ENCODE data around the gene CSMD2. TPM values are rescaled to one million over a fixed set of nuclear protein-coding genes. Genes with fewer than 3 reads are reported as not detected.

Gene CSMD2
- total RNA-seq, 1 donor from 2014 or later, result 0.25 TPM

DNA sequence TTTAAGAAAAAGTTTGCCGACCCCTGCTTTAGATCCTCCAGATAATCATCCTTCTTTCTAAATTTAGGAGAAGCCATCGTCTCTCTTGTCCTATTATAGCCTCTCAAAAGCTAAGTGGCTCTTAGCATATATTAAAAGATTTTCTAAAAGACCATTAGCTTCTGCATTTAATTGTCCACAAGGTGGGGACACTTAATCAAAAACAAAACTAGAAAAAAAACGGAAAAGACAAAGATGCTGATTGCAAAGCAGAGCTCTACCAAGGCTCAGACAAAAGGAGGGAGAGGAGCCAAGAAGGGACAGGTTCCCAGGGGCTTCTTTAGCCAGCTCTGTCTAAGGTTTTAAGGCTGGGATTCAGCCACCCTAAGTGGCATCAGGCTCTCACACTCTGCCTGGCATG is 429.4 kb downstream of the CSMD2 start:
- ATAC-seq (peak; percentile 38), DNase-seq (ENCODE audit: low spot score) (no peak)

DNA sequence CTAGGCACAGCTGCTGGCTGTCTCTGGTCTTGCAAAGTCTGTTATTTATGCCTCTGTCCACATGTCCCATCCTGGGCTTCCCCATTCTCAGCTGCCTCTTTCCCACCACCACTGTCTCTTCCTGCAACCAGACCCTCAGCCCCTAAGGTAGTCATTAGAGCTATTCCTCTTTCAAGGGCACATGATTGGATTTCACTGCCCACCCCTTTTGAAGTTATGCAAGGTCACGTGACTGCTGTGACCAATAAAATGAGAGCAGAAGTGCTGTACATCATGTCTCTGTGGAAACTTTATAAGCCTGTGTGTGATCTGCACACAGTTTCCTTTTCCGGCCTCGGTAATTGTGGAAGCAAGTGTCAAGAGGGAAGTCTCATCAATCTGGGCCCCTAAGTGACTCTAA is 437.7 kb downstream of the CSMD2 start:
- no peak for ATAC-seq
- no peak for DNase-seq (ENCODE audit: low spot score)

GRCh38 chr1:33726274-33726804 is 438.7 kb downstream of the CSMD2 start:
- ATAC-seq (no peak), DNase-seq (ENCODE audit: low spot score) (no peak)

- DNase-seq (ENCODE audit: low spot score) (no peak), ATAC-seq (no peak)
These were observed 439.4 kb downstream of the CSMD2 start for GRCh38 chr1:33725556-33726160.

- ATAC-seq, result no peak
- no peak for DNase-seq (ENCODE audit: low spot score)
These were observed 440.0 kb downstream of the CSMD2 start for GRCh38 chr1:33725037-33725436.

DNA sequence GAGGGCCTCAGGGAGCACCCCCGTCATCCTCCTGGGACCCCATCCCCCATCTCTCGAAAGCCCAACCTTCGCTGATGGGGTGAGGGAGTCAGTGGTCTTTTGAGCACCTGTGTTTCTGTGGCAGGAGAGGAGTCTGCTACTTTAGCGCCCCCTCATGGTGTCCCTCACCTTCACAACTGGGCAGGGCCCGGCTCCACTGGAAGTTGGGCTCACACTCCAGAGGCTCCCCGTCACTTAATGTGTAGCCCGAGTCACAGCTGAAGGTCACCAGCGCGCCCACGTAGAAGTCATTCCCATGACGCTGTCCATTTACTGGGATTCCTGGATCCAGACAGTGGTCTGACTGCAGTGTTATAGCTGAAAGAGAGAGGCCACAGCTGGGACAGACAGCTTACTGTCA is 440.7 kb downstream of the CSMD2 start:
- no peak for DNase-seq (ENCODE audit: low spot score)
- ATAC-seq, result no peak

- no peak for ATAC-seq
These were observed 441.8 kb downstream of the CSMD2 start for GRCh38 chr1:33723251-33723650.

GRCh38 chr1:33721301-33721815 is 443.7 kb downstream of the CSMD2 start:
- no peak for ATAC-seq
- DNase-seq (ENCODE audit: low spot score), result no peak

More at GRCh38 chr1:33723251-33723650, 441.8 kb downstream of the CSMD2 start:
- DNase-seq (ENCODE audit: low spot score), result no peak

- DNase-seq (ENCODE audit: low spot score) (no peak), ATAC-seq (no peak)
These were observed 445.0 kb downstream of the CSMD2 start for GRCh38 chr1:33719771-33720670.

- no peak for ATAC-seq
- no peak for DNase-seq (ENCODE audit: low spot score)
These were observed 445.7 kb downstream of the CSMD2 start for GRCh38 chr1:33719326-33719725.

DNA sequence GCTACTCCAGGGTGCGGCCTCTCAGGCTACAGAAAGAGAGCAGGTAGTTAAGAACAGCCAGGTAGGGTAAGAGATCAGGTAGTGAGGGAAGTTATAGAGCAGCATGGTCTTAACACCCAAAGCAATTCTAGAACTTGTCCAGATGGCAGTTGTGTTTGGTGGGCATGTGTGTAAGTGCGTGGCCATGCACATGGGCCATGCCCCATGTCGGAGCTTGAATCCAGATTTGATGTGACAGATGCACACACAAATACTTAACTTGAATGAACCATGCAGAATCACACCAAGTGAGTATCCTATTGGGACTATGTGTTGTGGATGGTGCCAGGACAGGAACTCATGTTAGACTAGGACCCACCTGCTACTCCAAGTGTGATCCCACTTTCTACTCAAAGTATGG is 446.8 kb downstream of the CSMD2 start:
- ATAC-seq (no peak), DNase-seq (ENCODE audit: low spot score) (no peak)

- ATAC-seq (no peak), DNase-seq (ENCODE audit: low spot score) (no peak)
These were observed 447.9 kb downstream of the CSMD2 start for GRCh38 chr1:33716976-33717688.

DNA sequence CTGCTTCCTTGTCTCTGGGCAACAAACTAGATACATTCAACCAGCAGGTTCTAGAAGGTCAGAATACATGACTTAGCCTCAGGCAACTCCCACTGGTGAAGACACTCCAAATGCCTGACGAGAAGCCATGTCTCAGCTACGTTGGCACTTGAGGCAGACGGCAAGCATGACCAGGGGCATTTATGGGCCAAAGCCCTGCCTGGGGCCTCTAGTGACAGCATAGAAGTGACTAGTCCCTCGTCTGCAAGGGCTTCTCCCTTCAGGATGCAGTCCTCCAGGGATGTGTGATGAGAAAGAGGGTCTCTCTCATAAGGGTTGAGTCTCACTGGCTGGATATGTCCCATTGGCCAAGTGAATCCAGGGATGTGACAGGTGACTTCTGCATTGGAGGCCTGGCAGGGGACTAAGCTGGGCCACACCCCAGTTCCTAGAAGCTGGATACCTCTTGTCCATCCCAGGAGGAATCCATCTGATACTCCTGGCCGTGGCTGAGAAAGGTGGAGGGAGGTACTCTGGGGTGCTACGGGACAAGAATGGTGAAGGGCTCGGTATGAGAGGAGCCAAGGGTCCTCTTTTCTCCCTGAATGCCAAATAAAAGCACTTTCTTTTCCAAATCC is 449.7 kb downstream of the CSMD2 start:
- no peak for DNase-seq (ENCODE audit: low spot score)
- no peak for ATAC-seq

DNA sequence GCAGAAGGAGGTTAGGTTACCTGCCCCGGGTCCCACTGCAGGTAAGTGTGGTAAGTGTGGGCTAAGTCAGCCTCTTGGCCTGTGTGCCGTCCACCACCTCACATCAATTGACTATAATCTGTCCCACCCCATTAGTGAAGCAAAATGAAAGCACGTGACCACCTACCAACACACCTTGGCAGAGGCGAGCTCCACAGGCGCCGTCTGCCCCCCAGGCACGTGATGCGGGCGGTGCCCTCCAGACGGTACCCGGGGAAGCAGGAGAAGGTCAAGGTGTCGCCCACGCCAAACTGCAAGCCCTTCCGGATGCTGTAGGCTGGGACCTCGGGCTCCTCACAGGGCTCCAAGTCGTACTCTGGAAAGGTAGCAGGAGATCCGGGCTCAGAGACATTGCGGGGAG is 450.6 kb downstream of the CSMD2 start:
- no peak for DNase-seq (ENCODE audit: low spot score)
- ATAC-seq, result no peak

DNA sequence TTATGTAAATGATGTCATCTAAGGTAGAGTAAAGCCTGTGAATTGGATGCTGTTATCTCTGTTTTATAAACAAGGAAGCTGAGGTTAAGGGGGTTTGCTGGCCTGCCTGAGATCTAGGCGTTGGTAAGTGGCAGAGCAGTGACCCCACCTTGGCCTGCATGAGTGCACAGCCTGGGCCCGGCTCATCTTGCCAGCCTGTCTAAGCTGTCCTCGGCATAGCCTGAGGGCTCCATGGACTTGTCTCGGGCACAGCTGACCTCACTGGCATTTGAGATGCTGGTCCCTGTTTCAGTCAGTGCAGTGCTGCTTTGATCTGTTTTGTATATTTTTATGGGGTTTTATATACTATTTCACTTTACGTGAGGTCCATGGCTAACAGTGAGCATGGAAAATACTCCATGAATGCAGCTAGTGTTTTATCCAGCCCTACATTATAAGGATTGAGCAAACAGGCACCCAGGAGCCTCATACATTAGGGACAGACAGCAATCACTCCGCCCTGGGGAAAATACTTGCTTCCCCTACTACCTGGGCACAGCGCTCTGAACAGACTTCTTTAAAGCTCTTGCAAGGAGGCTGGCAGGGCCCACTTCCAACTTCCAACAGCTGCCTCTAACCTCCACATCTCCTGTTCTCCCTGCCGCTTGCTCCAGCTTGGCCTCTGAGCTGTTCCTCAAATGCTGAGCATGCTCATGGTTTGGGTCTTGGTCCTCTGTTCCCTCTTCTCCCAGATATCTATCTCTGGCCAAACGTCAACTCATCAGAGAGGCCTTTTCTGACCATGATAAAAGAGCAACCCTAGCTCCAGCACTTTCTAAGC is 451.8 kb downstream of the CSMD2 start:
- no peak for DNase-seq (ENCODE audit: low spot score)
- no peak for ATAC-seq

DNA sequence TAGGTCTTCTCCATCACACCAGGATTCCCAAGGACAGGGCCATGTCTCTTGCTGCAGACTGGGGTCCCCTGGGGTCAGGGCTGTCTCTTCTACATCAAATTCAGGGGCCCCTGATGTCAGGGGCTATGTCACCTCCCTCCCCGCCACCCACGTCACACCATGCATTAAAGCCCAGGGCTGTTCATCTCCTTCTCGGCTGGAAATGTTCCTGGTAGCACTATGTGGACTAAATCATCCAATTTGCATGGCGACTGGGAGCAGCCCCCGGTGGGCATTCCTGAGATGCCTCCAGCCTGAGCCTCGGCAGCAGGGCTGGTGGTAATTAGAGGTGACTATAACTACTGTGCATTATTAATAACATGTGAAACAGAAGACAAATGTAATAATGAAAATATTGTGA is 452.8 kb downstream of the CSMD2 start:
- ATAC-seq, result no peak
- DNase-seq (ENCODE audit: low spot score), result no peak

GRCh38 chr1:33711511-33711910 is 453.5 kb downstream of the CSMD2 start:
- ATAC-seq (no peak), DNase-seq (ENCODE audit: low spot score) (no peak)

DNA sequence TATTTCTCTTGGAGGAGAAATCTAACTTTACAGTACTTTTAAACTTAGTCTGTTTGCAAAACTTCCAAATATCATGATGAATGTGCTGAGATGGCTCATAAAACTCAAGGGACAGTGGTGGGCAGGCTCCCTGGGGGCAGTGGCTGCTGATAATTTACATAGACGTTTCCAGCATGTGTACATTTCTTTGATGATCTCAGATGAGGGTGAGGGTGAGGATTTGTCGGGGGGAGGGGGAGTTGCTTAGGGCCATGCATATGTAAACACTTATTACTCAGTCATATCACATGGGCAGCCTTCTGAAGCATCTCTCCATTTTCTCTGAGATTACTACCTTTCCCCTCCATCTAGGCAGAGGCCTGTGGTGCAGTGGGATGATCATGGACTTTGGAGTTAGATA is 454.1 kb downstream of the CSMD2 start:
- ATAC-seq (no peak), DNase-seq (ENCODE audit: low spot score) (no peak)

DNA sequence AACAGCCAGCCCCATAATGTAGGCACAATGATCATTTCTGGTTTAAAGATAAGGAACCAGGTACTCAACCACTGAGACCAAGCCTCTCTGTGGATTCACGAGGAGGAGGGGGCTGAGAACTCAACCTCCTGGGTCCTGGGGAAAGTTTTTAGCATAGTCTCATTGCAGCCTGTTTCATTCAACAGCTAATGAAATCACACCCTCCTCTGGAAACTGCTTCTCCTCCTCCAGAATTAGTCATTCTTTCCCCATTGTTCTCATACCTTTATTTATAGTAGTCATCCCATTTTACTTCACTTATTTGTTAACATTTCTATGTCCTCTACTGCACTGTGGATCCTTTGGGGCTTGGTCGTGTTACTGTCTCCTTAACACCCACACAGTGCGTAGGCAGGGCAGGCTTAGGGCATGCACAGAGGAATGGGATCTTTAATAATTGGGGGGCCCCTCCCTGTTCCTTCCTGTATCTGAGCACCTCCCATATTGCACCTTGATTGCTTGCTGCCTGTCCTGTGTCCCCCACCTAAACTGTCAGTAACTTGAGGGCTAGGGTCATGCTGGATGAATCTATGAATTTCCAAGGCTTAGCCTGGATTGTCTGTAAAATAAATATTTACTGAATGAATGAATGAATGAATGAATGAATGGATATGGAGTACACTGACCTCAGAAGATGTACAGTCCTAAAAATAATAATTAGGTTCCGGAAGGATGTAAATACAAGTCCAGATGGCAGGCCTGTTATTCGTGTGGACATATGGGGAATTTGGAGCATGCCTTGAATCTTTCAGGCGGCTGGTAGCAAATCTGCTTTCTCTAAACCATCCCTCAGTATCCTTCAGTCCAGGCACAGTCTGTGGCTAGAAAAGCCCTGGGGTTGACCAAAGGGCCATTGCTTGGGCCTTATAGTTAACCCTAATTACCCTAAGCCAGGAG is 455.0 kb downstream of the CSMD2 start:
- ATAC-seq, result no peak

More for the DNA sequence above, 455.0 kb downstream of the CSMD2 start:
- no peak for DNase-seq (ENCODE audit: low spot score)
